Cardiac septum (tissue), 1 donor: Measurements from ENCODE around the gene RIMKLA. TPM values are rescaled to one million over a fixed set of nuclear protein-coding genes. Genes with fewer than 3 reads are reported as not detected.

ENCODE experiments used
- DNase-seq: peaks from one replicate; pipeline ENCODE4 v3.0.0-alpha.2; 2020; ENCODE audit warnings: low spot score
- intact Hi-C: fragments of 100-400 bp; cut with DNase I; formaldehyde crosslinking; loops from one replicate; pipeline ENCODE4 v1.14.0; 2022
- total RNA-seq: library from RNA; stranded (reverse); fragmentation: NEBNext Ultra II Directional; extraction: Animal tissue kit (Norgen Biotek cat#: 25700); gene quantifications from one replicate; pipeline ENCODE4 v1.2.1, GENCODE V29; 2021
- donor health status: DM: no; HTN: no; CAD: no.

Gene RIMKLA
- total RNA-seq, 1 donor from 2014 or later: 7.6 TPM

GRCh38 chr1:42368096-42368795, 12.3 kb upstream of the RIMKLA start:
- DNase-seq: no peak
- intact Hi-C loops: no loop called here

DNA sequence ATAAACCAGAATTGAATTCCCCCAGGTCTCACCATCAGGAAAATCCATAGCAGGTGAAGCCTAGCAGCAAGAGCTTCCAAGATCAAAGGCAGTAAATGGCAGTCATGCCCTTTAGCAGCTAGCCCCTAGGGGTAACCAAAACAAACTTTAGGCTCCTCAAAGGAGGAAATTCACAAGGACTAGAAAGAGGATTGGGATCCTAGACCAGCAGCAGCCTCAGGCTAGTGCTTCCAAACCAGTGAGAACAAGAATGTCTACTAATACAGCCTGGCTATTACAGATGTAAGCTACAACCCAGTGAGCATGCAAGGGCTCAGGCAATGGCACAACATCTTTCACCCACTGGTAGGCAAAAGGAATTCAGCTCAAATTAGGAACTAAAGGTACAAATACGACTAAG, 11.1 kb upstream of the RIMKLA start:
- no peak for DNase-seq
- intact Hi-C loops: no loop called here

DNA sequence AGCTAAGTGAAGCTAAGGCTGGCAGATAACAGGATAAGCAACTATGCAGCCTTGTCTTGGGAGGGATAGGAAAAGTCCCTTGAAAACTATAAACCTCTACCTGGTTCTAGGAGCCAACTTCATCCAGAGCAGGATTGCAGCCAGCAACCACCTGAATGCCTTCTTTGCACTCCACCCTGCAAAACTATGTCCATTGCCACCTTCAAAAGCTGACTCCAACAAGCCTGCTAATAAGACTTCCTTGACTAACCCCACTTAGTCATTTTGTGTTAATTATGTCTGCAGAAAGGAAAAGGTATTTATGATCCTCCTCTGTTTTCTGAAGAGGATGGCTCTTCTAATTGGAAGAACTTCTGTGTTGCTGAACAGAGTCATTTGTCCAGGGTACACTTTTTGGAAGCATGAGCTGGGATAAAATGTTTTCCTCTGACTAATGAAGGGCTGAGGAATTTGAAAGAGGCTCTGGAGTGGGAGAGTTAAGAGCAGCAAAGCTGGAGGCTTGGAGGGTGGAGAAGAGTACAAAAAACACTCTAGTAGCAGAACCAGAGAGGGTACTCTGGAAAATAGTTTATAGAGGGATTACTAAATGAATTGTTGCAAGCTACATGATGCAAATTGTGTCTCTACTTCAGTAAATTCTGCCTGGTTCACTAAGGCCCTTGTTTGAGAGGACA, 9.6 kb upstream of the RIMKLA start:
- DNase-seq: no peak
- intact Hi-C loops: no loop called here

DNA sequence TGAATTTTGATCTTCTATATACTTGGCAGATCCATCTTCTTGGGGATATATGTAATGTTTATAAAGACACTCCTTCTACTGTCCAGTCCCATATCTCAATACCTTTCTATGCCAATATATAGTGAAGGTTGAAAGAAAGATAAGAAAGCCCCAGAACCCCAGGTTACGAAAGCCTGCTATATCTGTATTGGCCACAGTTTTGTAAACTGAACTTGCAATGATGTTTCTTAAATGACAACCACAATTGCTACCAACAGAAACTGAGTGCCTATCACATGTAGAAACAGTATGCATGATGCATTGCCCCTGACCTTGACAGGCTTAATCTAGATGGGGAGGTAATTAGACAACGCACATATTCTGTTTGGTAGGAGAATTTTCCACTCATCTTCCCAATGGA, 7.8 kb upstream of the RIMKLA start:
- no peak for DNase-seq
- intact Hi-C loops: no loop called here

DNA sequence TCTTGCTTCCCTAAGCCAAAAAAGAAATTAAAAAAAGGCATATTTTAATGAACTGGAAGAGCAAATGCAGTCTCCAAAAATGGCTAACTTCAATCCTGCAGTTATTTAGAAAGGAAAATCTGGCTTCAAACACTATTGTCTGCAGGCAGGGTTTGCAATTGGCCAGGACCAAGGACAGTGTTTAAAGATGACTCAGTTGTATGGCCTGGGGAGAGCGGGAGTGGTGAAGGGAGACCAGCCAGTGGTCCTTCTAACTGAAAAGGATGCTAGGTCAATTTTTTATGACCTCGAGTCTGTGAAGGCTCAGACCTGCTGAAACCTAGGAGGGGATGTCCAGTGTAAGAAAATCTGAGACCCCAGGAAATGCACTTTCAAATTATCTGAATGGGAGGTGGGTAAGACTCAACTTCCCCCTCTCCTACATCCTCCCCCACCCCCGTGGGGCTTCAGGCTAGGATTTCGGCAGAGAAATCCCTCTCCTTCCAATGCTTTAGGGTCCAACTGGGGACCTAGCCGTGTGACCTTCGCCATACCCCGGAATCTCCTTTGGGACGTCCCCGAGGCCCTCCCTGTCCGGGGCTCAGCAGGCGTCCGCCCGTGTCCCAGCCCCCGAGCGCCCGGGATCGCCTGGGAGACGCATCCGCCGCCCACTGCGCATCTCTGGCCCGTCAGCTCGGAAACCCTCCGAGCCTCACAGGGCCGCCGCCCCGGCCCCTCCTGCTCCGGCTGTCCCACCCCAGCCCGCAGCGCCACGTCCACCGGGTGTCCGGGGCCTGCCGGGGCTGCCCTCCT, 602 bp upstream of the RIMKLA start:
- DNase-seq: no peak
- intact Hi-C loops: loop anchor here (5.0 kb wide), 1 partner anchor 77 kb away; the partner anchor contains the start of genes PPCS and ZMYND12

DNA sequence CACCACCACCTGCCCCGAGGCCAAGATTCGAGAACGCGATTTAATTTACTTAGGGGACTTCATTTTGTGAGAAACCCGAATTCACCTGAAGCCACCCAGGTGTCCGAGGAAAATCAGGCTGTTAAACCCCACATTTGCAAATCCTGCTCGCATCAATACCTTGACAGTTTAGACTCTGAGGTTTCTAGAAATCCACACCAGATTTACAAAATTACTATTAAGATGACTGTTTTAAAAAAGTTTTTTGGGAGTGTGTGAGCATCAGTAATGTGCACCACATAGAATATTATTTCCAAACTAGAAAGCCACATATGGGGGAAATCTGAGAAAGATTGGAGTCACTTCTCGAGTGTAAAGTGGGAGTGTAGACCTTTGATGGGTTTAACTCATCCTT, 685 bp downstream of the RIMKLA start:
- intact Hi-C loops: loop anchor here (5.0 kb wide), 1 partner anchor 76 kb away; the partner anchor contains the start of genes PPCS and ZMYND12
- no peak for DNase-seq

- intact Hi-C loops: no loop called here
- no peak for DNase-seq
These were observed 4.7 kb downstream of the RIMKLA start for GRCh38 chr1:42385283-42385682.

DNA sequence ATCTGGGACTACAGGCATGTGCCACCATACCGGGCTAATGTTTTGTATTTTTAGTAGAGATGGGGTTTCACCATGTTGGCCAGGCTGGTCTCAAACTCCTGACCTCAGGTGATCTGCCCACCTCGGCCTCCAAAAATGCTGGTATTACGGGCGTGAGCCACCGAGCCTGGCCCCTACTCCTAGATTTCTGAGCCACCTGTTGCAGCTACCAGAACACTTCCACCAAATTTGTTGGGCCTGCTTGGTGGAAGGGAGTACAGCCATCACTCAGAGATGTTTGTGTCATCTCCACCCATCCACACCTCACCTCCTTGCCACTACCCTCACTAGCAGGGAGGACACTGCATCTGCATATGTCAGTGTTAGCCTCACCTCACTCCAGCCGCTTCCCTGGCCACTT, 5.5 kb downstream of the RIMKLA start:
- no peak for DNase-seq
- intact Hi-C loops: no loop called here

DNA sequence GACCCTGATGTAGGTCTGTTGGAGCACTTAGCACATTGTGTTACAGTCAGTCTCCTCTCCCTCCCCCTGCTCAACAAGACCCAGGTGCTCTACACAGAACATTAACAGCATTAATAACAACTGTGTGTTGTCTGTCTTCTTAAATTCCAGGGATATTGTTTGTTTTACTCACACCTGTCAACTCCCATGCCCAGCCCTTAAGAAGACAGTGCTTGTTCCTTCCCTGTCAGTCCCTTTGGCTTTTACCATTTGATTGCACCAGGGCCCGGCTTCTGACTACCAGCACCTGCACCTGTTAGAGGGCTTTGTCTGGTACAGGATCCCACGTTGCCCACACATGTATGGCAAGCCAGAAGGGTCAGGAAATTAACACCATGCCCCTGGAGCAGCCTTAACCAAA, 11.7 kb downstream of the RIMKLA start:
- intact Hi-C loops: no loop called here
- no peak for DNase-seq

GRCh38 chr1:42392967-42393848, 12.6 kb downstream of the RIMKLA start:
- intact Hi-C loops: no loop called here
- DNase-seq: no peak

- no peak for DNase-seq
- intact Hi-C loops: no loop called here
These were observed 18.9 kb downstream of the RIMKLA start for GRCh38 chr1:42399315-42400100.

GRCh38 chr1:42403880-42404400, 23.3 kb downstream of the RIMKLA start:
- no peak for DNase-seq
- intact Hi-C loops: no loop called here

- DNase-seq: no peak
- intact Hi-C loops: no loop called here
These were observed 34.2 kb downstream of the RIMKLA start for GRCh38 chr1:42414551-42415496.

DNA sequence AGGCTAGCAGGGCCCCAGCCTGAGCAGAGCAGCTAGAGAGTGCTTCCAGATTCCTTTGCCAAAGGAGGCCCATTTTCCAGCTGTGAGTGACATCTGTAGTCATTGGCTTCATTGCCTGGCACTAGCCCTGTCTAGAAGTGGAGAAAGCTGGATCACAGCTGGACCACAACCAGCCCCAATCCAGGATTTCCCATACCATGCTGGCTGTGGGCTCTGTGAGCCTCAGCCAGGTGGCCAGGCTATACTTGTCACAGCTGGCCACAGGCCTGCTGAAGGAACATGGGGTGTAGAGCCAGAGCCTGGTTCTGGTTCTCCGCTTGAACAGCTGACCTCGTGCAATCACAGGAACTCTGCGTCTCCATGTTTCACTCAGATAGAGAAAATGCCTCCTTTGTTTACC, 36.6 kb downstream of the RIMKLA start:
- intact Hi-C loops: no loop called here
- DNase-seq: no peak

- DNase-seq: no peak
- intact Hi-C loops: no loop called here
These were observed 37.9 kb downstream of the RIMKLA start for GRCh38 chr1:42418516-42418915.

- peak; percentile 82 for DNase-seq
- intact Hi-C loops: no loop called here
These were observed 38.7 kb downstream of the RIMKLA start for GRCh38 chr1:42419126-42419821.

- intact Hi-C loops: no loop called here
- no peak for DNase-seq
These were observed 39.5 kb downstream of the RIMKLA start for GRCh38 chr1:42420121-42420520.
